K562 (cell line): ENCODE data around the gene LRRFIP2. TPM values are rescaled to one million over a fixed set of nuclear protein-coding genes. Genes with fewer than 3 reads are reported as not detected.

Experiments
- ATAC-seq: fragments of 200-7000 bp; cut with Tn5 transposase; 3 replicates; pipeline ENCODE4 v1.9.1; 2020; ENCODE audit warnings: moderate library complexity
- BruUV-seq: library from RNA; stranded (reverse); fragments of 400-500 nt; replicated peaks from 2 replicates; lab custom pipeline; 2021; lab: Mats Ljungman, UMichigan
- CTCF ChIA-PET: fragments of 300-600 bp; formaldehyde crosslinking; extraction: SDS; loops from one replicate; lab custom pipeline; 2021; ENCODE audit warnings: low intra/inter-chr PET ratio; lab: Yijun Ruan, JAX
- POLR2A ChIA-PET: fragments of 300-600, 350-650 bp; sonication (Branson Sonifier 250); formaldehyde crosslinking; extraction: SDS; loops from one replicate; lab custom pipeline; 2021; ENCODE audit warnings: antibody characterized with exemption, inconsistent platforms; lab: Yijun Ruan, JAX
- DNase-seq, 4 experiments: peaks; one replicate each; pipeline versions ENCODE4 v3.0.0 to v3.0.0-alpha.2; 2011 to 2018; ENCODE audit warnings: low spot score in 3 of 4, mixed read lengths in 3 of 4; ENCODE audit errors: extremely low read depth in 1 of 4
- FAIRE-seq: peaks from 2 replicates; lab custom pipeline; 2011; peaks lifted over from hg19 to GRCh38; lab: Jason Lieb, UNC
- H2AFZ ChIP-seq: 2 replicates; pipeline ENCODE4 v1.6.0; 2011; ENCODE audit warnings: low read depth, low read length, control low read depth, inconsistent platforms
- H3K27ac ChIP-seq: fragments of 200-600 bp; 3 replicates; pipeline ENCODE4 v1.8.0; 2011; ENCODE audit warnings: low read depth, mild to moderate bottlenecking, control low read depth, inconsistent platforms, low read length, moderate library complexity, mixed read lengths; ENCODE audit errors: extremely low read depth
- H3K27me3 ChIP-seq, 2 experiments: fragments of 300-600 bp in 1 of 2; 2 replicates in 1 of 2; 3 replicates in 1 of 2; pipeline versions ENCODE4 v1.6.0 to v1.8.0; 2011; ENCODE audit warnings: inconsistent platforms in 2 of 2, low read length in 2 of 2, mild to moderate bottlenecking in 1 of 2, mixed read lengths in 1 of 2, moderate library complexity in 1 of 2; ENCODE audit not compliant: control insufficient read depth in 2 of 2, insufficient read depth in 2 of 2
- H3K36me3 ChIP-seq: fragments of 300-600 bp; 3 replicates; pipeline ENCODE4 v1.8.0; 2011; ENCODE audit warnings: mild to moderate bottlenecking, low read length, inconsistent platforms; ENCODE audit not compliant: control insufficient read depth, insufficient read depth
- H3K4me1 ChIP-seq, 2 experiments: fragments of 200-600 bp in 1 of 2; replicated peaks in 1 of 2; 2 replicates in 1 of 2; 3 replicates in 1 of 2; pipeline versions ENCODE4 v1.5.1 to v1.8.0; 2011; ENCODE audit warnings: inconsistent platforms in 2 of 2, low read length in 2 of 2, mild to moderate bottlenecking in 1 of 2, mixed read lengths in 1 of 2, moderate library complexity in 1 of 2; ENCODE audit not compliant: control insufficient read depth in 2 of 2, insufficient read depth in 2 of 2
- H3K4me2 ChIP-seq: 2 replicates; pipeline ENCODE4 v1.6.1; 2011; ENCODE audit warnings: low read length, control low read depth, inconsistent platforms, mixed read lengths; ENCODE audit not compliant: insufficient read depth
- H3K4me3 ChIP-seq: fragments of 200-600 bp; sonication (generic), shearing (Covaris generic); 2 replicates; pipeline ENCODE4 v1.5.1; 2016; ENCODE audit warnings: control low read depth, inconsistent platforms
- H3K79me2 ChIP-seq: fragments of 200-600 bp; 3 replicates; pipeline ENCODE4 v1.8.0; 2011; ENCODE audit warnings: low read length, inconsistent platforms; ENCODE audit not compliant: control insufficient read depth, insufficient read depth
- H3K9ac ChIP-seq, 2 experiments: 2 replicates each; pipeline versions ENCODE4 v1.6.0 to v1.6.1; 2011; ENCODE audit warnings: low read depth in 2 of 2, low read length in 2 of 2, control low read depth in 1 of 2, inconsistent platforms in 1 of 2, mild to moderate bottlenecking in 1 of 2, mixed read lengths in 1 of 2; ENCODE audit not compliant: insufficient read depth in 1 of 2
- H3K9me1 ChIP-seq: one replicate; pipeline ENCODE4 v1.6.0; 2011; ENCODE audit warnings: inconsistent platforms, mild to moderate bottlenecking, low read length, moderate library complexity; ENCODE audit not compliant: control insufficient read depth, insufficient read depth
- H3K9me3 ChIP-seq: replicated peaks from 2 replicates; pipeline ENCODE4 v1.5.1; 2011; ENCODE audit warnings: low read depth, low read length, inconsistent platforms; ENCODE audit not compliant: control insufficient read depth, insufficient read depth
- H4K20me1 ChIP-seq: replicated peaks from 2 replicates; pipeline ENCODE4 v1.6.1; 2011; ENCODE audit warnings: low read length, inconsistent platforms, mixed read lengths; ENCODE audit not compliant: control insufficient read depth, insufficient read depth
- SRF ChIP-seq, 2 experiments: fragments of 250-450, 450-650 bp in 1 of 2; sonication (Bioruptor Pico) in 1 of 2; sonication (generic) in 1 of 2; formaldehyde crosslinking; IDR thresholded peaks; 2 replicates each; pipeline versions ENCODE4 v1.5.0 to v1.5.1; 2020 to 2022; ENCODE audit warnings: mild to moderate bottlenecking in 1 of 2, missing genetic modification reagents in 1 of 2
- ZNF699 ChIP-seq: fragments of 250-450 bp; sonication (Bioruptor Pico); IDR thresholded peaks from 2 replicates; pipeline ENCODE4 v1.8.0; 2021; ENCODE audit warnings: mild to moderate bottlenecking, moderate library complexity; ENCODE audit not compliant: insufficient replicate concordance
- WGBS: fragments of 100-300 bp; shearing (Covaris generic); methylation state at CpG from one replicate; pipeline ENCODE4 v1.1.6; 2016; ENCODE audit warnings: low coverage, mixed read lengths; ENCODE audit not compliant: insufficient coverage; ENCODE audit errors: missing lambda C conversion rate; 5-methylcytosine and 5-hydroxymethylcytosine counted together
- in situ Hi-C: fragments of 300-500 bp; cut with MboI; formaldehyde crosslinking; loops from 4 replicates; pipeline ENCODE4 v1.15.0; 2018; ENCODE audit warnings: inconsistent platforms, mixed read lengths
- intact Hi-C: fragments of 100-400 bp; cut with micrococcal nuclease; formaldehyde crosslinking; loops from 2 replicates; pipeline ENCODE4 v1.14.2; 2022
- polyA plus RNA-seq, 8 experiments: library from polyadenylated mRNA; depleted of rRNA in 4 of 8; stranded (reverse) in 5 of 8; unstranded in 3 of 8; fragments of >200 nt; fragmentation: Nextera tagmentation in 2 of 8; fragmentation: Illumina TruSeq in 1 of 8; extraction: Ambion mirVana in 2 of 8; extraction: Trizol in 1 of 8; gene quantifications; 2 replicates each; pipeline versions ENCODE4 v1.2.1 to v1.2.3, GENCODE V29; 2011 to 2014; ENCODE audit warnings: inconsistent platforms in 1 of 8, missing spikeins in 1 of 8
- total RNA-seq, 7 experiments: library from RNA; depleted of rRNA in 6 of 7; stranded (reverse); fragments of >200 nt in 6 of 7; fragmentation: Illumina TruSeq in 2 of 7; extraction: Trizol in 2 of 7; gene quantifications; 2 replicates each; pipeline versions ENCODE4 v1.2.1 to v1.2.3, GENCODE V29; 2011 to 2021; ENCODE audit warnings: low replicate concordance in 1 of 7
- TF ChIP-seq, protein P1 (sequence below): fragments of 250-450 bp; sonication (Bioruptor Pico); IDR thresholded peaks from 2 replicates; pipeline ENCODE4 v1.5.0; 2021; ENCODE audit warnings: mild to moderate bottlenecking, borderline replicate concordance
- TF ChIP-seq, protein P2 (sequence below), 3 experiments: fragments of 200-800 bp in 1 of 3; sonication (Bioruptor generic) in 1 of 3; sonication (generic) in 1 of 3; formaldehyde crosslinking in 1 of 3; IDR thresholded peaks; 2 replicates each; pipeline versions ENCODE4 v1.6.1 to v1.8.0; 2016 to 2022; ENCODE audit warnings: mild to moderate bottlenecking in 2 of 3, missing compliant biosample characterization in 2 of 3, missing genetic modification characterization in 2 of 3, missing genetic modification reagents in 1 of 3
- TF ChIP-seq, protein P3 (sequence below), 2 experiments: fragments of 450-650 bp; formaldehyde crosslinking in 1 of 2; IDR thresholded peaks; 2 replicates each; pipeline versions ENCODE4 v1.4.0 to v1.6.1; 2014 to 2020; ENCODE audit warnings: mild to moderate bottlenecking in 2 of 2, borderline replicate concordance in 1 of 2, low read depth in 1 of 2

Gene LRRFIP2
- total and polyA plus RNA-seq, 9 of the 15 experiments (the other 6 are each of a cell fraction or from before 2014, with no cell fraction given): 9.9 to 53.9 (median 42.7) TPM

DNA sequence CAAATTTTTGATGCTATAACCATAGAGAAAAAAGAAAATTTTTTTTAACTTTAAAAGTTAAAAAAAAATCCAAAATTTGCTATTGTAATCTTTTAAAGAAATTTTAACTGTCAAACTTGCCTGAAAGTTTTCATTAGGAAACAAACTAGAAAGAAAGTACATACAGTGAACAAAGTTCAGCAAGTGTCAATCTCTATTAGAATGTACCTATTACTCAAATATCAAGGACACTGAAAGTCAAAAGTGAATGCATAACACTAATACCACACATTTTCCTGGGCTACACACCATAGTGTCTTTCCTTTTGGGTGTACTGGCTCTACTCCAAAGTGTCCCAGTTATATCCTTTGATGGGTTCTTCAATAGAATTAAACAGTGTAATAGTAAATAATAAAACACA is 56.8 kb downstream of the LRRFIP2 start (continued):
- TF ChIP-seq, protein P1, sequence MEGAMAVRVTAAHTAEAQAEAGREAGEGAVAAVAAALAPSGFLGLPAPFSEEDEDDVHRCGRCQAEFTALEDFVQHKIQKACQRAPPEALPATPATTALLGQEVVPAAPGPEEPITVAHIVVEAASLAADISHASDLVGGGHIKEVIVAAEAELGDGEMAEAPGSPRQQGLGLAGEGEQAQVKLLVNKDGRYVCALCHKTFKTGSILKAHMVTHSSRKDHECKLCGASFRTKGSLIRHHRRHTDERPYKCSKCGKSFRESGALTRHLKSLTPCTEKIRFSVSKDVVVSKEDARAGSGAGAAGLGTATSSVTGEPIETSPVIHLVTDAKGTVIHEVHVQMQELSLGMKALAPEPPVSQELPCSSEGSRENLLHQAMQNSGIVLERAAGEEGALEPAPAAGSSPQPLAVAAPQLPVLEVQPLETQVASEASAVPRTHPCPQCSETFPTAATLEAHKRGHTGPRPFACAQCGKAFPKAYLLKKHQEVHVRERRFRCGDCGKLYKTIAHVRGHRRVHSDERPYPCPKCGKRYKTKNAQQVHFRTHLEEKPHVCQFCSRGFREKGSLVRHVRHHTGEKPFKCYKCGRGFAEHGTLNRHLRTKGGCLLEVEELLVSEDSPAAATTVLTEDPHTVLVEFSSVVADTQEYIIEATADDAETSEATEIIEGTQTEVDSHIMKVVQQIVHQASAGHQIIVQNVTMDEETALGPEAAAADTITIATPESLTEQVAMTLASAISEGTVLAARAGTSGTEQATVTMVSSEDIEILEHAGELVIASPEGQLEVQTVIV (CRISPR knock-in tag): no peak
- TF ChIP-seq, protein P2, sequence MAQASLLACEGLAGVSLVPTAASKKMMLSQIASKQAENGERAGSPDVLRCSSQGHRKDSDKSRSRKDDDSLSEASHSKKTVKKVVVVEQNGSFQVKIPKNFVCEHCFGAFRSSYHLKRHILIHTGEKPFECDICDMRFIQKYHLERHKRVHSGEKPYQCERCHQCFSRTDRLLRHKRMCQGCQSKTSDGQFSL (CRISPR knock-in tag; IDR thresholded peaks at IDR 0.05): no peak
- TF ChIP-seq, protein P2 (tag; IDR thresholded peaks at IDR 0.05): no peak

DNA sequence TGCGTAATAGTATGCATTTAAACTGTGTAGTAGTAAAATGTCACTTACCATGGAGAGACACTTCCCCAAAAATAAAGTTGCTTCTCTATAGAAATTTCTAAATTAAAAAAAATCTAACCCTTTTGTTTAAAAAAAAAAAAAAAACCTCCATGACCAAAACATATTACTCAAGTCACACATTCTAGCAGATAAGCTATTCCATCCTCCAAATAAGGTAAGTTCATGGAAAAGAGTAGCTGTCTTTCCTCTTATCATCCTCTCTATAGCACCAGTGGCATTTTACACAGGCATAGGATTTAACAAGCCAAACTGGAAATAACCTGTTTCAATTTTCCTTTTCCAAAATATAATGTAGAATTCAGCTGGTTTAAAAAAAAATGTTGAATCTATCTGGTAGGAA is 57.4 kb downstream of the LRRFIP2 start:
- H3K9me1 ChIP-seq: no peaks in the 10 kb centered on the region
- H3K27me3 ChIP-seq: no peaks in the 10 kb centered on the region
- H3K4me3 ChIP-seq: no peak overlapping the region
- intact Hi-C loops: no loop called here
- ChIA-PET POLR2A (no interaction called here), CTCF (interaction anchor here (0.6 kb wide), 1 partner anchor 129 kb away, joined by 4 read pairs; no protein-coding TSS in a partner anchor)
- no peak overlapping the region for H3K9ac ChIP-seq
- H3K27ac ChIP-seq: no peak overlapping the region
- ATAC-seq (peak; percentile 48; the same call in 2 of the 3 replicates), FAIRE-seq (peak; percentile 11), DNase-seq (no peak)
- H2AFZ ChIP-seq: no peak overlapping the region
- H3K9me3 ChIP-seq: no peaks in the 10 kb centered on the region
- peaks cover 5% of the 10 kb centered on the region; the same call in 1 of the 3 replicates for H3K36me3 ChIP-seq
- H3K4me1 ChIP-seq: 0 out of 5 replicates have a peak, but pooled peaks cover 0 to 4% of the 10 kb centered on the region in 2 experiments
- H3K4me2 ChIP-seq: no peak overlapping the region
- 100% methylated on average over 1 of the region's 1 CpG for WGBS
- in situ Hi-C loops: no loop called here
- no peaks in the 10 kb centered on the region for H3K79me2 ChIP-seq
- H4K20me1 ChIP-seq: no peaks in the 10 kb centered on the region
- BruUV-seq: no TSS peak
- TF ChIP-seq ZNF699 (CRISPR knock-in tag): no peak
- TF ChIP-seq, protein P3, sequence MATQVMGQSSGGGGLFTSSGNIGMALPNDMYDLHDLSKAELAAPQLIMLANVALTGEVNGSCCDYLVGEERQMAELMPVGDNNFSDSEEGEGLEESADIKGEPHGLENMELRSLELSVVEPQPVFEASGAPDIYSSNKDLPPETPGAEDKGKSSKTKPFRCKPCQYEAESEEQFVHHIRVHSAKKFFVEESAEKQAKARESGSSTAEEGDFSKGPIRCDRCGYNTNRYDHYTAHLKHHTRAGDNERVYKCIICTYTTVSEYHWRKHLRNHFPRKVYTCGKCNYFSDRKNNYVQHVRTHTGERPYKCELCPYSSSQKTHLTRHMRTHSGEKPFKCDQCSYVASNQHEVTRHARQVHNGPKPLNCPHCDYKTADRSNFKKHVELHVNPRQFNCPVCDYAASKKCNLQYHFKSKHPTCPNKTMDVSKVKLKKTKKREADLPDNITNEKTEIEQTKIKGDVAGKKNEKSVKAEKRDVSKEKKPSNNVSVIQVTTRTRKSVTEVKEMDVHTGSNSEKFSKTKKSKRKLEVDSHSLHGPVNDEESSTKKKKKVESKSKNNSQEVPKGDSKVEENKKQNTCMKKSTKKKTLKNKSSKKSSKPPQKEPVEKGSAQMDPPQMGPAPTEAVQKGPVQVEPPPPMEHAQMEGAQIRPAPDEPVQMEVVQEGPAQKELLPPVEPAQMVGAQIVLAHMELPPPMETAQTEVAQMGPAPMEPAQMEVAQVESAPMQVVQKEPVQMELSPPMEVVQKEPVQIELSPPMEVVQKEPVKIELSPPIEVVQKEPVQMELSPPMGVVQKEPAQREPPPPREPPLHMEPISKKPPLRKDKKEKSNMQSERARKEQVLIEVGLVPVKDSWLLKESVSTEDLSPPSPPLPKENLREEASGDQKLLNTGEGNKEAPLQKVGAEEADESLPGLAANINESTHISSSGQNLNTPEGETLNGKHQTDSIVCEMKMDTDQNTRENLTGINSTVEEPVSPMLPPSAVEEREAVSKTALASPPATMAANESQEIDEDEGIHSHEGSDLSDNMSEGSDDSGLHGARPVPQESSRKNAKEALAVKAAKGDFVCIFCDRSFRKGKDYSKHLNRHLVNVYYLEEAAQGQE (IDR thresholded peaks at IDR 0.05; ENCODE audit: borderline replicate concordance): 0 out of 2 replicates have a peak, but pooled peaks have one; percentile 40
- TF ChIP-seq, protein P3 (CRISPR knock-in tag; IDR thresholded peaks at IDR 0.05; ENCODE audit: low read depth): no peak
- TF ChIP-seq SRF (CRISPR knock-in tag; IDR thresholded peaks at IDR 0.05): peak in 1 of 2 experiments; percentile 73; a peak in 1 of 4 replicates
